Thoracic aorta (tissue), 2 donors: Measurements from ENCODE around the gene NRIP3. TPM values are rescaled to one million over a fixed set of nuclear protein-coding genes. Genes with fewer than 3 reads are reported as not detected.
"Not testable (repeated sequence)": the region's sequence is repeated elsewhere in the genome, so short reads cannot be mapped to it uniquely, and the experiment has no call there.

ENCODE experiments used
- ATAC-seq: fragments of 150-250 bp; one replicate; pipeline ENCODE4 v1.8.0; 2017; ENCODE audit warnings: low read depth; ENCODE audit not compliant: insufficient number of reproducible peaks, low FRiP score
- DNase-seq: peaks from one replicate; pipeline ENCODE4 v3.0.0-alpha.2; 2020; ENCODE audit warnings: low spot score
- H3K27ac ChIP-seq, 2 donors: fragments of 200-600 bp; sonication (generic); 1 replicate in 1 of 2; 2 replicates in 1 of 2; pipeline ENCODE4 v1.5.1; 2016; ENCODE audit warnings: mild to moderate bottlenecking in 2 of 2, moderate library complexity in 2 of 2
- H3K27me3 ChIP-seq: fragments of 200-600 bp; sonication (generic); replicated peaks from 2 replicates; pipeline ENCODE4 v1.6.0; 2016; ENCODE audit warnings: mild to moderate bottlenecking; ENCODE audit not compliant: insufficient read depth
- H3K36me3 ChIP-seq: fragments of 200-600 bp; sonication (generic); one replicate; pipeline ENCODE4 v1.5.1; 2016
- H3K4me1 ChIP-seq, 2 donors: fragments of 200-600 bp; sonication (generic); 1 replicate in 1 of 2; 2 replicates in 1 of 2; pipeline versions ENCODE4 v1.5.1 to v1.6.0; 2016; ENCODE audit warnings: low read depth in 2 of 2, mild to moderate bottlenecking in 1 of 2; ENCODE audit not compliant: control insufficient read depth in 1 of 2
- H3K4me3 ChIP-seq: fragments of 200-600 bp; sonication (generic); 2 replicates; pipeline ENCODE4 v1.5.1; 2016; ENCODE audit warnings: mild to moderate bottlenecking
- H3K9me3 ChIP-seq: fragments of 200-600 bp; sonication (generic); 2 replicates; pipeline ENCODE4 v1.5.1; 2016
- total RNA-seq, 2 donors: library from RNA; depleted of rRNA; stranded (reverse); fragments of >200 nt; gene quantifications; one replicate each; pipeline versions ENCODE4 v1.1.0 to v1.2.3, GENCODE V29; 2016
- TF ChIP-seq, protein P1 (sequence below): fragments of 200-600 bp; sonication (generic); IDR thresholded peaks from one replicate; pipeline ENCODE4 v1.5.1; 2019; ENCODE audit warnings: antibody characterized with exemption

Gene NRIP3
- total RNA-seq, 2 donors from 2014 or later = 2.1 to 5.3 TPM

GRCh38 chr11:8987446-8987845 is 16.4 kb downstream of the NRIP3 start:
- H3K4me1 ChIP-seq = peaks cover 0 to 6% of the 10 kb centered on the region in 2 donors
- TF ChIP-seq, protein P1, sequence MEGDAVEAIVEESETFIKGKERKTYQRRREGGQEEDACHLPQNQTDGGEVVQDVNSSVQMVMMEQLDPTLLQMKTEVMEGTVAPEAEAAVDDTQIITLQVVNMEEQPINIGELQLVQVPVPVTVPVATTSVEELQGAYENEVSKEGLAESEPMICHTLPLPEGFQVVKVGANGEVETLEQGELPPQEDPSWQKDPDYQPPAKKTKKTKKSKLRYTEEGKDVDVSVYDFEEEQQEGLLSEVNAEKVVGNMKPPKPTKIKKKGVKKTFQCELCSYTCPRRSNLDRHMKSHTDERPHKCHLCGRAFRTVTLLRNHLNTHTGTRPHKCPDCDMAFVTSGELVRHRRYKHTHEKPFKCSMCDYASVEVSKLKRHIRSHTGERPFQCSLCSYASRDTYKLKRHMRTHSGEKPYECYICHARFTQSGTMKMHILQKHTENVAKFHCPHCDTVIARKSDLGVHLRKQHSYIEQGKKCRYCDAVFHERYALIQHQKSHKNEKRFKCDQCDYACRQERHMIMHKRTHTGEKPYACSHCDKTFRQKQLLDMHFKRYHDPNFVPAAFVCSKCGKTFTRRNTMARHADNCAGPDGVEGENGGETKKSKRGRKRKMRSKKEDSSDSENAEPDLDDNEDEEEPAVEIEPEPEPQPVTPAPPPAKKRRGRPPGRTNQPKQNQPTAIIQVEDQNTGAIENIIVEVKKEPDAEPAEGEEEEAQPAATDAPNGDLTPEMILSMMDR = no peak
- H3K27me3 ChIP-seq = no peaks in the 10 kb centered on the region
- H3K9me3 ChIP-seq = no peaks in the 10 kb centered on the region
- ATAC-seq (no peak), DNase-seq (no peak)
- H3K36me3 ChIP-seq = no peaks in the 10 kb centered on the region
- no peak overlapping the region for H3K4me3 ChIP-seq
- no peak overlapping the region for H3K27ac ChIP-seq

DNA sequence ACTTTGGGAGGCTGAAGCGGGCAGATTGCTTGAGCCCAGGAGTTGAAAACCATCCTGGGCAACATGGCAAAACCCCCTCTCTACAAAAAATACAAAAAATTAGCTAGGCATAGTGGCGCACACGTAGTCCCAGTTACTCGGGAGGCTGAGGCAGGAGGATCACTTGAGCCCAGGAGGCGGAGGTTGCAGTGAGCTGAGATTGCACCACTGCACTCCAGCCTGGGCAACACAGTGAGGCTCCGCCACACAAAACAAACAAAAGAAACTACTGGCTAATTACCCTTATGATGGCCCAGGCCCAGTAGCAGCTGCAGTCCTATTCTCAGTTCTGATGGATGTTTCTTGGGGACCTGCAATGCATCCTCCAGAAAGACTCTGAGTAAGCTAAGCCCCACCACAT is 17.0 kb downstream of the NRIP3 start:
- DNase-seq, H3K4me1 ChIP-seq, H3K27ac ChIP-seq, ATAC-seq, H3K9me3 ChIP-seq, H3K36me3 ChIP-seq, H3K4me3 ChIP-seq, H3K27me3 ChIP-seq: not testable (repeated sequence)

DNA sequence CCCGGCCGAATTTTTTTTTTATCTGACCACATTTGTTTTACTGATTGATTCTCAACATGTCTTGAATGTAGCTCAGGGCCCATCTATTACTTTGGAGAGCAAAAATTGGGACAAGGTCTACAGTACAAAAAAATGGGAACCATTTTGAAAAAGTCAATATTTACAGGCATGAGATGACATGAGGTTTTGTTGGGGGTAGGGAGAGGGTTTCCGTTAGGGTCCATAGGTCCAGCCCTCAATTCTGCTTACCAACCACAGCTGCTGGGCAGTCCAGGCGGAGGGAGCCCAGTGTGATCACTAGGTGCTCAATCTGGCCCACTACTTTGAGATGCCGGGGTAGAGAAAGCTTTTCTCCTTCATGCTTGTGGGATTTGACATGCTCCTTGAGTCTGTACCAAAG is 18.3 kb downstream of the NRIP3 start:
- H3K27me3 ChIP-seq = no peaks in the 10 kb centered on the region
- no peak for ATAC-seq
- no peaks in the 10 kb centered on the region for H3K9me3 ChIP-seq
- H3K27ac ChIP-seq = no peak overlapping the region
- H3K36me3 ChIP-seq = no peaks in the 10 kb centered on the region
- peaks cover 0 to 6% of the 10 kb centered on the region in 2 donors for H3K4me1 ChIP-seq
- no peak overlapping the region for H3K4me3 ChIP-seq
- TF ChIP-seq, protein P1 = no peak
- no peak for DNase-seq

DNA sequence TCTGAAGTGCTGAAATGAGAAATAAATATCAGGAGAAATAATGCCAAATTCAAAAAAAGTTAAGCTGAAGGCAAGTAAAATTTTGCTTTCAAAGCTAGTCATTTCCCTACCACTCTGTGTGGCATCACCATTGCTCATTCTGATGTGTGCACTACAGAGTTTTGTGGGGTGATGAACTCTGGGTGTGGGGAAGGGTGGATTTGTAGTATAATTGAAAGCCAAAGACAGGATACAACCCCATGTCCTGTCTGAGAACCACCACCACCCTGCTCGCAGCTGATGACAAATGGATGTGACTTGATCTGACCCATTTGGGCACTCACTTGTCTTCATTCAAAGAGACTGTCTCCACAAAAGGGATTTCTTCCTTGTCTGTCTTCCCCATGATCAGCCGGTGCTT is 20.2 kb downstream of the NRIP3 start:
- DNase-seq = no peak
- H3K27me3 ChIP-seq = no peaks in the 10 kb centered on the region
- ATAC-seq = no peak
- H3K4me1 ChIP-seq = no peaks in the 10 kb centered on the region
- TF ChIP-seq, protein P1 = no peak
- H3K36me3 ChIP-seq = no peaks in the 10 kb centered on the region
- no peak overlapping the region for H3K27ac ChIP-seq
- no peaks in the 10 kb centered on the region for H3K9me3 ChIP-seq
- H3K4me3 ChIP-seq = no peak overlapping the region

GRCh38 chr11:8980485-8980884 is 23.3 kb downstream of the NRIP3 start:
- no peaks in the 10 kb centered on the region for H3K9me3 ChIP-seq
- no peak overlapping the region for H3K27ac ChIP-seq
- H3K27me3 ChIP-seq = no peaks in the 10 kb centered on the region
- H3K4me1 ChIP-seq = no peaks in the 10 kb centered on the region
- ATAC-seq = no peak
- no peak for DNase-seq
- no peaks in the 10 kb centered on the region for H3K36me3 ChIP-seq
- no peak overlapping the region for H3K4me3 ChIP-seq
- TF ChIP-seq, protein P1 = no peak

DNA sequence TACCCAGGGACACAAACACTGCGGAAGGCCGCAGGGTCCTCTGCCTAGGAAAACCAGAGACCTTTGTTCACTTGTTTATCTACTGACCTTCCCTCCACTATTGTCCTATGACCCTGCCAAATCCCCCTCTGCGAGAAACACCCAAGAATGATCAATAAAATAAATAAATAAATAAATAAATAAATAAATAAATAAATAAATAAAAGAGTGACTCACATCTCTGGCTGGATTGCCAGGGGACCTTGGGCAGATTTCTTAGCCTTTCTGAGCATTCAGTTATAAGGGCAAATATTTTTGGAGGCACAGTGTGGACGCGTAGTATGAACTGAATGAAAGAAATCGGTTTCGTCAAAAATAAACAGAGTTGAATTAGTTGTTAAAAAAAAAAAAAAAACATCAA is 24.4 kb downstream of the NRIP3 start:
- not testable (repeated sequence) for H3K4me1 ChIP-seq

More for the DNA sequence above, 24.4 kb downstream of the NRIP3 start:
- not testable (repeated sequence) for H3K4me3 ChIP-seq, H3K27ac ChIP-seq, H3K9me3 ChIP-seq, H3K27me3 ChIP-seq, H3K36me3 ChIP-seq, DNase-seq, ATAC-seq
